Activated T-helper 1 cell treated with anti-CD3 and anti-CD28 coated beads, Interleukin-2, amount 50 U/mL, for 16 hours (primary cell): ENCODE results near the gene STK39.
A peak's percentile ranks its signal among the peaks of the same experiment; 100 is the strongest.
"Not testable (repeated sequence)": the region's sequence is repeated elsewhere in the genome, so short reads cannot be mapped to it uniquely, and the experiment has no call there.

Experiments
- DNase-seq, 2 donors: peaks; one replicate each; pipeline ENCODE4 v3.0.0-alpha.2; 2020; ENCODE audit warnings: low read depth in 1 of 2, low spot score in 1 of 2

The STK39 gene

GRCh38 chr2:168247341-168248261 is at the start of gene STK39:
Gene STK39, minus strand, starts transcription at chr2:168247595. Its CDS starts 160 bp downstream, at chr2:168247435.
- DNase-seq, result peak; percentile 44 to 66

DNA sequence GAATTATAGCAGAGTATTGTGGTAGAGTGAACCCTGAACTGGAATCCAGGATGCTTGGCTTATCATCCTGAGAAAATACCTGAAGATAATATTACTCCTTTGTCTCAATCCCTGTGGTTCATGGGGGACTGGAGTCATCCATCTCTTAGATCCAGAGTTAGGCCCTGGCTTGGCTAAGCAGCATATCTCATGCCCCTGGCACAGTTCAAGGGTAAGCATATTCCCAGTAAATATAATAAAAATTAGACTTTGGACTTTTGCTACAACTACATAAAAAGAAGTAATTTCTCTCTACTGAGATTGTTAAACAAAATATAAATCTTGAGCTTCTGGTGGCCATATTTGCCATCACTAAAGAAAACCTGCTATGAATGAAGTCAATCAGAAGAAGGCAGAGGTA is 47.7 kb upstream of the STK39 start:
- DNase-seq, result no peak

GRCh38 chr2:168294409-168294808 is 47.0 kb upstream of the STK39 start:
- DNase-seq, result no peak

- DNase-seq, result no peak
Measured at GRCh38 chr2:168293766-168294165, 46.4 kb upstream of the STK39 start.

DNA sequence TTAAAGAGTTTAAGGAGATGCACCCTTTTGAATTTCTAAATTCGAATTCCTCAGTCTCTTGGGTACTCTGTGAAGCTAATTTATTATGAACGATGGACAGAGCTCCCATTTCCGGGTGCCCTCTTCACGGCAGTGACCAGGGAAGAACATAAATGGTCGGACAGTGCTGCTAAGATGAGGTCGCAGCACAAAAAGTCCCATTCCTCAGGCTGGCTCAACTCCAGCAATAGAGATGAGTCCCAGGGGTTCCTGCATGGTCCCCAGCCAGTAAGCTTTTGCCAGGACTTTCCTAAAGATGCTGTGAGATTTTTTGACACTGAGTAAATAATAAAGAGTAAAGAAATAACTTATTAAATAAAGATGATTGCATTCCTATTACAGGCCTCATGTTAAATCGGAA is 43.0 kb upstream of the STK39 start:
- no peak for DNase-seq

DNA sequence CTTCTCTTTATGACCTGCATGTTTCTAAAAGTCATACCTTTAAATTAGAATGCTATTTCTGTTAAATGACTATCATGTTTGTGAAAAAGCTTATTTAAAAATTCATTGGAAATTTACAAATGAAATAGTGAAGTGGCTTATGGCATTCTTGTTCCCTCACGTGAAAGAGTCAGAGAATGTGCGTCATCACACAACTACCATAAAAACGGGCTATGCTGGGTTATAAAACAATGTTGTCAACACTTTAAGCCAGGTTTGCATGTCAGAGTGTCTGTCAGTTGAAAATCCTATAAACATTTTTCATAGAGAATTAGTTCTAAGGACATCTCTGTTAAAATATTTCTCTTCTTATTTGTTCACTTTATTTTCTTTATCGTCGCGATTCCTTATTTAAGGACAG is 42.5 kb upstream of the STK39 start:
- DNase-seq, result no peak

DNA sequence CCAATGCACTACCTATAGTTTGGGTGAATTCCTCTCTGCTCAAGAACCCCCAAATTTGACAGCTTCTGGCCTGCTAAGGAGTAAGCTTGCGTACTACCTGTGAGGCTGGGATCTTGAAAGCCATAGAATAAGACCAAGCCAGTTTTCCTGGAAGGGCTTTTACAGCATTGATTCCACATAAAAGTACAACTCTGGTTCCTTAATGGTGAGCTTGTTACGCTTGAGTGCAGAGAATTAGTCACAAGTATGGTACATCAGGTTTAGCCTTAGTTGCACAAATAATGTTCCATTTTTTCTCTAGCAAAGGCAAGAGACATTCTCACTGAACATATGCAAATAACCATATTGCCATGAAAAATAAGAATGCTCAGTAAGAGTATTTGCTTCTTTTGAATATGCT is 39.1 kb upstream of the STK39 start:
- no peak for DNase-seq

DNA sequence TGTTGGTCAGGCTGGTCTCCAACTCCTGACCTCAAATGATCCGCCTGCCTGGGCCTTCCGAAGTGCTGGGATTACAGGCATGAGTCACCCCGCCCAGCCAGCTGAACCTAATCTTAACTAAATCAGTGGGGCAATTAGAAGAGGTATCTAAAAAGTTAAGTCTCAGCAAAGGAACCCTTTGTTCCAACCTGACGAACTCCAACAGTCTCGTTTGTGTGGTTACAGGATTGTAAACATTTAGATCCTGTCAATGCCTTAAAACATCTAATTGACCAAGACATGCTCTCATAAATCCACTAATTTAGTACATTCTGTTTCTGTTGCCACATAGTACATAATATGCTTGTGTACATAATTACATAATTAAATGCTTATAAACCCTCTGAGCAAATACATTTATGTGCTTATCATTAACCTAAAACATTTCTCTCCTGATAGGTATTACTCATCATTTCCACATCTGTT is 31.1 kb upstream of the STK39 start:
- no peak for DNase-seq

- no peak for DNase-seq
Measured at GRCh38 chr2:168277276-168277675, 29.9 kb upstream of the STK39 start.

DNA sequence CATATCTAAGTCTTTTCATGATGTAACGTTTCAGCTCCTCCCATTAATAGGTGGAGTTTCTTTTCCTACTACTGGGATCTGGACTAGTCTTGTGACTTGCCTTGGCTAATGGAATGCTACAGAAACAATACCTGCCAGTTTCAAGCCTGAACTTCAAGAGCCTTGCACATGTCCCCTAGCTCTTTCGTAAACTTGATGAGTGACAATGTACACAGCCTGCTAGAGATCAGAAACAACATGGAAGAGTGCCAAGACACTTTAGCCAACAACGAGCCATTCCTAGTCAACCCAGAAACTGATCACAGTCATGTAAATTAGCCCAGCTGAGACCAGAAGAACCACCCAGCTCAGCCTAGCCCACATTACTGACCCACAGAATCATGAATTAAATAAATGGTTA is 24.8 kb upstream of the STK39 start:
- no peak for DNase-seq

DNA sequence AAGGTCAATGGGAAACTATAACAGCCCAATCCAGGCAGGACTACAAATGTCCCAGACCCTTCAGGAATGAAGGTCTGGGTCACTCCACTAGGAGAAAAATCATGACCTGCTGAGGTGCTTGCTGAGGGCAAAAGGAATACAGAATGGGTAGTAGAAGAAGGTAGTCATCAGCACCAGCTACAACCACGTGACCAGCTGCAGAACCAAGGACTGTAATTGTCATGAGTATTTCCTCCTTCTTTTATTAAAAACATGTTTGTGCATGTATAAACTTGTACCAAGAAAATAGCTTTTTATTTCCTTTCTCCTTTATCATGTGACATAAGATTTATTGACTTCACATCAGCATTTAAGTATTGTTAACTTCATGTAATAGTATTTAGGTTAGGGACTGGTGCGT is 15.5 kb upstream of the STK39 start:
- not testable (repeated sequence) for DNase-seq

- no peak for DNase-seq
Measured at GRCh38 chr2:168256448-168256847, 9.1 kb upstream of the STK39 start.

GRCh38 chr2:168255866-168256265 is 8.5 kb upstream of the STK39 start:
- DNase-seq, result no peak

DNA sequence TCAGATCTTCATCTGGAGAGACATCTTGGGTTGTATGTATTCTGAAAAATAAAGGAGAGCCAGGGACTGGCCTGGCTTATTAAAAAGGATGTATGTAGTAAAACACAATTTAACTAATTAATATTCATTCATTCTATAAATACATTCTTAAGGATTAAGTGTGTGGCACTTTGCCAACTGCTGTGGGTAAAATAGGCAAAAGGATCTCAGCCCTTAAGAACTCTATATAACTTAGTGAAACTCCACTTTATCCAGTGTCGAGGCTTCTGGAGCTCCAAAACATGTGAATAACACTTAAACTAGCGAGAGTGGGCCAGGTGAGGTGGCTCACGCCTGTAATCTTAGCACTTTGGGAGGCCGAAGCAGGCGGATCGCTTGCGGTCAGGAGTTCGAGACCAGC is 7.7 kb upstream of the STK39 start:
- DNase-seq, result no peak

DNA sequence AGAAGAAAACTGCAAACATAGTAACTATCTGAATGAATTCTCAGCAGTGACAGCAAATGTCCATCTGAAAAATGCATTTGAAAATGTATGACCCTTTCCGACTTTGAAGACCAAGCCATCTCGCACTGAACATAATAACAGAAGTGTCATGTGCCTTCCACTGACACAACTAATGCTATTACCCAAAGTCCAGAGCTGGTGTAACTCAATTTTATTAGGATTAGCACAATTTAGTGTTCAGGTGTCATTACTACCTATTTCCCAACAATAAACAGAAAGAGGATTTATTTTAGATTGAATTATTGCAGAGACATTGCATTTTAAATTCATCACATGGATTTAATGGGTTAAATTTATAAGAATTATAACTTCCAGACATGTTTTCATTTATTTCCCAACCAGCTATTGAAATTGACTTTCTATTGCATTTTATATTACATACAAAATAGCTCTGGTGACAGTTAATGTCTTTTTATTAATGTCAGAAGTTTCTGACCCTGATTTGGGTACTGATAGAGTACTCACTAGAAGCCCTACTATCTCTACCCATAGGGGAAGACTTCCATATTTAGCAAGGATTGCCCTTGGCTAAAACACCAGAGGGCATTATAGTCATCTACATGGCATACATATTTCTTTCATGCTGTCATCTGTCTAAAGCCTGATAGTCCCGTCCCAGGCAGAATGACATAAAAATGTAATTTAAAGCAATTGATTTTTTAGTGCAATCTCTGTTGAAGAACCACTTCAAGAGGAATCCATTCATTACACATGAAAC is 7.0 kb upstream of the STK39 start:
- no peak for DNase-seq

DNA sequence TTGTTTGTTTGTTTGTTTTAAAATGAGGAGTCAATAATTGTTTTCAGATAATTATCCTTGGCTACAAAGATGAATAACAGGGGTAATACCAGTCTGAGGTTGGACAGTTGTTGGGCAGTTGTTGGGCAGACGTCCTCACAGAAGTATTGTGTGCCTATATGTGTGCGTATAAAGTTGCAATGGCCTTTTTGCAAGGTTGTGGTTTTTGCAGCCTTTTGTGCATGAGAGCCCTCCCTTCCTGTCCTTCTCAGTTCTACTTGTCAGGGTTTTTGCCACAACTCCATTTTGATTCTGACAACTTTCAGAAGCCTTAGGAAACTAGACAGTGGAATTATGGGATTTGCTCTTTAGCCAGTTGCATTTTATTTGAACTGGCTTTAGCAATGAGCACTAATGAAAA is 6.0 kb upstream of the STK39 start:
- no peak for DNase-seq

GRCh38 chr2:168252976-168253375 is 5.6 kb upstream of the STK39 start:
- DNase-seq, result no peak

- DNase-seq, result peak; percentile 57 to 65
Measured at GRCh38 chr2:168246483-168247340, 683 bp downstream of the STK39 start.

GRCh38 chr2:168246072-168246482 is 1.3 kb downstream of the STK39 start:
- no peak for DNase-seq

- no peak for DNase-seq
Measured at GRCh38 chr2:168245074-168245825, 2.1 kb downstream of the STK39 start.
